Endothelial cell of umbilical vein (primary cell): Measurements from ENCODE around the gene SNCB. TPM values are rescaled to one million over a fixed set of nuclear protein-coding genes. Genes with fewer than 3 reads are reported as not detected.

Source experiments
- BruUV-seq: library from RNA; stranded (reverse); fragments of 400-500 nt; replicated peaks from 2 replicates; lab custom pipeline; 2021; lab: Mats Ljungman, UMichigan
- CTCF ChIA-PET: fragments of 300-600, 350-600 bp; sonication (Branson Sonifier 250); formaldehyde crosslinking; loops from one replicate; lab custom pipeline; 2021; ENCODE audit warnings: antibody characterized with exemption, inconsistent platforms; lab: Charles Lee
- POLR2A ChIA-PET: fragments of 300-600, 350-600 bp; sonication (Branson Sonifier 250); formaldehyde crosslinking; loops from one replicate; lab custom pipeline; 2021; ENCODE audit warnings: antibody characterized with exemption, inconsistent platforms; lab: Charles Lee
- DNase-seq: peaks from one replicate; pipeline ENCODE4 v3.0.0-alpha.2; 2011; ENCODE audit warnings: low read depth, low spot score
- FAIRE-seq: peaks from 2 replicates; lab custom pipeline; 2011; peaks lifted over from hg19 to GRCh38; lab: Jason Lieb, UNC
- H2AFZ ChIP-seq: 2 replicates; pipeline ENCODE4 v1.6.0; 2012; ENCODE audit warnings: low read depth, low read length, control low read depth, inconsistent platforms
- H3K27ac ChIP-seq: 2 replicates; pipeline ENCODE4 v1.5.1; 2011; ENCODE audit warnings: low read depth, mild to moderate bottlenecking, control low read depth, low read length, moderate library complexity; ENCODE audit not compliant: insufficient read depth
- H3K27me3 ChIP-seq, 2 experiments: 2 replicates each; pipeline versions ENCODE4 v1.6.0 to v1.6.1; 2011; ENCODE audit warnings: low read length in 2 of 2, mixed read lengths in 1 of 2; ENCODE audit not compliant: control insufficient read depth in 2 of 2, insufficient read depth in 2 of 2
- H3K36me3 ChIP-seq, 2 experiments: 2 replicates in 1 of 2; 3 replicates in 1 of 2; pipeline ENCODE4 v1.5.1; 2011; ENCODE audit warnings: low read length in 2 of 2, mild to moderate bottlenecking in 1 of 2, moderate library complexity in 1 of 2; ENCODE audit not compliant: control insufficient read depth in 2 of 2, insufficient read depth in 2 of 2; ENCODE audit errors: extremely low read depth in 1 of 2
- H3K4me1 ChIP-seq: 3 replicates; pipeline ENCODE4 v1.5.1; 2011; ENCODE audit warnings: mild to moderate bottlenecking, low read length; ENCODE audit not compliant: control insufficient read depth, insufficient read depth; ENCODE audit errors: extremely low read depth
- H3K4me2 ChIP-seq: 2 replicates; pipeline ENCODE4 v1.6.1; 2011; ENCODE audit warnings: low read length, control low read depth, mixed read lengths; ENCODE audit not compliant: insufficient read depth
- H3K4me3 ChIP-seq, 3 experiments: fragments of 200-600 bp in 1 of 3; sonication (generic), shearing (Covaris generic) in 1 of 3; replicated peaks in 1 of 3; 2 replicates each; pipeline ENCODE4 v1.5.1; 2011 to 2016; ENCODE audit warnings: control low read depth in 3 of 3, low read length in 3 of 3, mild to moderate bottlenecking in 2 of 3, inconsistent platforms in 1 of 3, low read depth in 1 of 3, moderate library complexity in 1 of 3; ENCODE audit not compliant: insufficient read depth in 1 of 3
- H3K79me2 ChIP-seq: 2 replicates; pipeline ENCODE4 v1.6.0; 2012; ENCODE audit warnings: low read length, inconsistent platforms; ENCODE audit not compliant: control insufficient read depth, insufficient read depth
- H3K9ac ChIP-seq: replicated peaks from 2 replicates; pipeline ENCODE3; 2011; ENCODE audit warnings: low read length, control low read depth; ENCODE audit not compliant: insufficient read depth; ENCODE audit errors: extremely low read depth
- H3K9me1 ChIP-seq: replicated peaks from 3 replicates; pipeline ENCODE4 v1.6.0; 2011; ENCODE audit warnings: mild to moderate bottlenecking, low read length; ENCODE audit not compliant: control insufficient read depth, insufficient read depth; ENCODE audit errors: extremely low read depth
- H3K9me3 ChIP-seq: replicated peaks from 2 replicates; pipeline ENCODE4 v1.5.1; 2012; ENCODE audit warnings: low read length, inconsistent platforms; ENCODE audit not compliant: control insufficient read depth, insufficient read depth
- H4K20me1 ChIP-seq: replicated peaks from 2 replicates; pipeline ENCODE3; 2011; ENCODE audit warnings: mild to moderate bottlenecking, low read length; ENCODE audit not compliant: control insufficient read depth, insufficient read depth; ENCODE audit errors: extremely low read depth
- CTCF ChIP-seq, 2 donors: IDR thresholded peaks; 1 replicate in 1 of 2; 2 replicates in 1 of 2; pipeline ENCODE4 v1.5.1; 2011; ENCODE audit warnings: low read length in 2 of 2, mild to moderate bottlenecking in 2 of 2, moderate library complexity in 2 of 2, control low read depth in 1 of 2, inconsistent platforms in 1 of 2, low read depth in 1 of 2; ENCODE audit not compliant: insufficient read depth in 1 of 2; ENCODE audit errors: extremely low read depth in 1 of 2
- MAX ChIP-seq: IDR thresholded peaks from 2 replicates; pipeline ENCODE4 v1.6.1; 2011; ENCODE audit not compliant: insufficient read depth, insufficient read length
- POLR2A ChIP-seq: IDR thresholded peaks from 2 replicates; pipeline ENCODE4 v1.6.1; 2012; ENCODE audit warnings: low read depth, mild to moderate bottlenecking, control low read depth, low read length
- POLR2AphosphoS5 ChIP-seq: IDR thresholded peaks from 2 replicates; pipeline ENCODE4 v1.6.1; 2012; ENCODE audit warnings: low read depth, mild to moderate bottlenecking, control low read depth, low read length, moderate library complexity; ENCODE audit not compliant: insufficient read depth
- dilution Hi-C: fragments of 300-500 bp; cut with MboI; formaldehyde crosslinking; loops from one replicate; pipeline ENCODE4 v1.15.0; 2019; ENCODE audit warnings: low sequenced_read_pairs; ENCODE audit not compliant: extremely low pct_ligation_motif_present
- intact Hi-C: fragments of 100-400 bp; cut with micrococcal nuclease; formaldehyde crosslinking; loops from one replicate; pipeline ENCODE4 v1.10.0; 2022
- polyA plus RNA-seq, 4 experiments: library from polyadenylated mRNA; depleted of rRNA in 3 of 4; stranded (reverse) in 3 of 4; unstranded in 1 of 4; fragments of >200 nt; gene quantifications; 2 replicates each; pipeline versions ENCODE4 v1.2.1 to v1.2.3, GENCODE V29; 2011 to 2012; ENCODE audit warnings: missing spikeins in 1 of 4
- total RNA-seq: library from RNA; stranded (reverse); gene quantifications from 2 replicates; pipeline ENCODE4 v1.2.3, GENCODE V29; 2021

The SNCB gene
- total and polyA plus RNA-seq, 2 donors (not counting 3 experiments of a cell fraction or from before 2014, with no cell fraction given) = 0.08 TPM; not detected in 1

- Histone ChIP-seq H3K4me2 (no peak overlapping the region), H2AFZ (no peak overlapping the region), H3K36me3 (no peaks in the 10 kb centered on the region), H3K27ac (no peak overlapping the region), H3K9me3 (no peaks in the 10 kb centered on the region), H3K4me1 (no peaks in the 10 kb centered on the region), H3K9ac (no peak overlapping the region), H3K79me2 (no peaks in the 10 kb centered on the region), H3K4me3 (no peak overlapping the region), H4K20me1 (no peaks in the 10 kb centered on the region), H3K9me1 (no peaks in the 10 kb centered on the region), H3K27me3 (peaks cover 13 to 24% of the 10 kb centered on the region in 2 experiments)
- no peak for FAIRE-seq
- TF ChIP-seq POLR2A = no peak
- TF ChIP-seq MAX = no peak
- TF ChIP-seq POLR2AphosphoS5 = no peak
- TF ChIP-seq CTCF (IDR thresholded peaks at IDR 0.05; ENCODE audit: extremely low read depth in 1 of 2, insufficient read depth in 1 of 2, low read depth in 1 of 2, low read length in 2 of 2) = no peak
- ChIA-PET POLR2A (no interaction called here), CTCF (interaction anchor here (1.3 to 1.8 kb wide), 2 partner anchors 16 to 18 kb away, joined by 3 to 8 read pairs; no protein-coding TSS in a partner anchor)
- dilution Hi-C loops = no loop called here
- no TSS peak for BruUV-seq
- intact Hi-C loops = no loop called here
- DNase-seq = no peak
Measured at GRCh38 chr5:176676361-176676824, 46.1 kb upstream of the SNCB start.
